Measurements from ENCODE around the gene ZBTB7A.

- no peak for TF ChIP-seq ARID4B (CRISPR knock-in tag; IDR thresholded peaks at IDR 0.05; ENCODE audit: borderline replicate concordance)
- no peak for TF ChIP-seq ZNF512 (CRISPR knock-in tag; IDR thresholded peaks at IDR 0.05; ENCODE audit: borderline replicate concordance)
- no peak for TF ChIP-seq NFYB (CRISPR knock-in tag; conservative IDR thresholded peaks at IDR 0.05; ENCODE audit: low read depth)
- no peak for TF ChIP-seq CTCF (IDR thresholded peaks at IDR 0.05)
- TF ChIP-seq ZNF232 (CRISPR knock-in tag; IDR thresholded peaks at IDR 0.05) = no peak
- TF ChIP-seq USF2 (CRISPR knock-in tag; IDR thresholded peaks at IDR 0.05) = no peak
- no peak for TF ChIP-seq E2F1 (CRISPR knock-in tag; IDR thresholded peaks at IDR 0.05)
- TF ChIP-seq ZNF416 (CRISPR knock-in tag; IDR thresholded peaks at IDR 0.05) = no peak
- TF ChIP-seq, protein P1, sequence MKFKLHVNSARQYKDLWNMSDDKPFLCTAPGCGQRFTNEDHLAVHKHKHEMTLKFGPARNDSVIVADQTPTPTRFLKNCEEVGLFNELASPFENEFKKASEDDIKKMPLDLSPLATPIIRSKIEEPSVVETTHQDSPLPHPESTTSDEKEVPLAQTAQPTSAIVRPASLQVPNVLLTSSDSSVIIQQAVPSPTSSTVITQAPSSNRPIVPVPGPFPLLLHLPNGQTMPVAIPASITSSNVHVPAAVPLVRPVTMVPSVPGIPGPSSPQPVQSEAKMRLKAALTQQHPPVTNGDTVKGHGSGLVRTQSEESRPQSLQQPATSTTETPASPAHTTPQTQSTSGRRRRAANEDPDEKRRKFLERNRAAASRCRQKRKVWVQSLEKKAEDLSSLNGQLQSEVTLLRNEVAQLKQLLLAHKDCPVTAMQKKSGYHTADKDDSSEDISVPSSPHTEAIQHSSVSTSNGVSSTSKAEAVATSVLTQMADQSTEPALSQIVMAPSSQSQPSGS (CRISPR knock-in tag; IDR thresholded peaks at IDR 0.05; ENCODE audit: borderline replicate concordance, low read depth) = no peak
- no peak for TF ChIP-seq PREB (CRISPR knock-in tag; IDR thresholded peaks at IDR 0.05; ENCODE audit: borderline replicate concordance)
Observed at GRCh38 chr19:4108767-4109625, 42.3 kb upstream of the ZBTB7A start.
